NB4 (cell line): ENCODE results near the gene ARPC3.
"Not testable (repeated sequence)": the region's sequence is repeated elsewhere in the genome, so short reads cannot be mapped to it uniquely, and the experiment has no call there.

Source experiments
- DNase-seq: peaks from one replicate; pipeline ENCODE4 v3.0.0; 2010; ENCODE audit warnings: low read depth
- H3K4me3 ChIP-seq: one replicate; pipeline ENCODE4 v1.5.1; 2011; ENCODE audit warnings: mild to moderate bottlenecking, low read depth, low read length, moderate library complexity
- CTCF ChIP-seq: IDR thresholded peaks from one replicate; pipeline ENCODE4 v1.5.1; 2012; ENCODE audit warnings: low read depth, low read length
- MAX ChIP-seq: IDR thresholded peaks from 2 replicates; pipeline ENCODE4 v1.6.1; 2011; ENCODE audit warnings: low read depth, low read length
- MYC ChIP-seq: IDR thresholded peaks from 2 replicates; pipeline ENCODE4 v1.6.1; 2011; ENCODE audit warnings: low read depth, low read length
- POLR2A ChIP-seq: IDR thresholded peaks from 2 replicates; pipeline ENCODE4 v1.6.1; 2011; ENCODE audit warnings: mild to moderate bottlenecking; ENCODE audit not compliant: insufficient read length; ENCODE audit errors: extremely low read depth

ARPC3 gene

GRCh38 chr12:110466791-110467190 lies 16.7 kb upstream of the ARPC3 start:
- TF ChIP-seq POLR2A (no peak), MYC (no peak), CTCF (no peak), MAX (no peak)
- H3K4me3 ChIP-seq: peak overlapping the region; percentile 79
- DNase-seq: peak; percentile 30

GRCh38 chr12:110465765-110466164 lies 15.6 kb upstream of the ARPC3 start:
- not testable (repeated sequence) for H3K4me3 ChIP-seq, DNase-seq

GRCh38 chr12:110465024-110465423 lies 14.9 kb upstream of the ARPC3 start:
- no peak for TF ChIP-seq CTCF
- TF ChIP-seq MAX: no peak
- no peak for TF ChIP-seq MYC
- no peak for TF ChIP-seq POLR2A
- DNase-seq: no peak
- H3K4me3 ChIP-seq: no peak overlapping the region

GRCh38 chr12:110461189-110461588 lies 11.1 kb upstream of the ARPC3 start:
- H3K4me3 ChIP-seq, DNase-seq: not testable (repeated sequence)

GRCh38 chr12:110458756-110459155 lies 8.6 kb upstream of the ARPC3 start:
- DNase-seq: no peak
- H3K4me3 ChIP-seq: no peak overlapping the region
- TF ChIP-seq CTCF (no peak), MYC (no peak), MAX (no peak), POLR2A (no peak)

GRCh38 chr12:110453569-110454296 lies 3.6 kb upstream of the ARPC3 start:
- no peak for DNase-seq
- TF ChIP-seq CTCF: no peak
- TF ChIP-seq MAX: no peak
- no peak for TF ChIP-seq POLR2A
- no peak for TF ChIP-seq MYC
- H3K4me3 ChIP-seq: no peak overlapping the region

GRCh38 chr12:110451263-110451662 lies 1.1 kb upstream of the ARPC3 start:
- DNase-seq: no peak
- TF ChIP-seq MYC (no peak), CTCF (no peak), POLR2A (no peak), MAX (no peak)
- no peak overlapping the region for H3K4me3 ChIP-seq
